PFSK-1 (cell line): Measurements from ENCODE around the gene SCART1.

Experiments
- FOXP2 ChIP-seq: optimal IDR thresholded peaks from 2 replicates; pipeline ENCODE3; 2011; ENCODE audit warnings: borderline replicate concordance, control low read depth, inconsistent platforms; ENCODE audit not compliant: insufficient read depth; ENCODE audit errors: extremely low read length, extremely low read depth
- POLR2AphosphoS5 ChIP-seq: IDR thresholded peaks from 2 replicates; pipeline ENCODE4 v1.6.1; 2012; ENCODE audit warnings: low read depth, mild to moderate bottlenecking, control low read depth, low read length, moderate library complexity
- SIN3A ChIP-seq: IDR thresholded peaks from 2 replicates; pipeline ENCODE4 v1.6.1; 2012; ENCODE audit warnings: mild to moderate bottlenecking, low read length, moderate library complexity, borderline replicate concordance; ENCODE audit not compliant: insufficient read depth
- TAF1 ChIP-seq: IDR thresholded peaks from 2 replicates; pipeline ENCODE4 v1.6.1; 2012; ENCODE audit warnings: low read length, control low read depth, borderline replicate concordance; ENCODE audit not compliant: insufficient read depth
- TF ChIP-seq, protein P1 (sequence below), 2 experiments: IDR thresholded peaks; 2 replicates each; pipeline versions ENCODE4 v1.6.1 to v1.8.0; 2011 to 2012; ENCODE audit warnings: low read depth in 2 of 2, low read length in 2 of 2, control low read depth in 1 of 2, inconsistent platforms in 1 of 2, mild to moderate bottlenecking in 1 of 2, moderate library complexity in 1 of 2; ENCODE audit not compliant: insufficient read depth in 1 of 2

SCART1 gene

DNA sequence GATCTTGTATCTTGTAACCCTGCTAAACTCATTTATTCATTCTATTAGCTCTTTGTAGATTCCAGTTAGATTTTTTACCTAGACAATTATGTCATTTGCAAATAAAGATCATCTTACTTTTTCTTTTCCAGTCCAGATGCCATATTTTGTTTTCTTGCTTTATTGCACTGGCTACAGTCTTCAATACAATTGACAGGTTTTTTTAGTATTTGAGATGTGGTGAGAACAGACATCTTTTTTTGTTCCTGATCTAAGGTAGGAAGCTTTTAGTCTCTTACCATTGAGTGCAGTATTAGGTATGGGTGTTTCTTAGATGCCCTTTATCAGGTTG is 41.4 kb upstream of the SCART1 start:
- TF ChIP-seq, protein P1, sequence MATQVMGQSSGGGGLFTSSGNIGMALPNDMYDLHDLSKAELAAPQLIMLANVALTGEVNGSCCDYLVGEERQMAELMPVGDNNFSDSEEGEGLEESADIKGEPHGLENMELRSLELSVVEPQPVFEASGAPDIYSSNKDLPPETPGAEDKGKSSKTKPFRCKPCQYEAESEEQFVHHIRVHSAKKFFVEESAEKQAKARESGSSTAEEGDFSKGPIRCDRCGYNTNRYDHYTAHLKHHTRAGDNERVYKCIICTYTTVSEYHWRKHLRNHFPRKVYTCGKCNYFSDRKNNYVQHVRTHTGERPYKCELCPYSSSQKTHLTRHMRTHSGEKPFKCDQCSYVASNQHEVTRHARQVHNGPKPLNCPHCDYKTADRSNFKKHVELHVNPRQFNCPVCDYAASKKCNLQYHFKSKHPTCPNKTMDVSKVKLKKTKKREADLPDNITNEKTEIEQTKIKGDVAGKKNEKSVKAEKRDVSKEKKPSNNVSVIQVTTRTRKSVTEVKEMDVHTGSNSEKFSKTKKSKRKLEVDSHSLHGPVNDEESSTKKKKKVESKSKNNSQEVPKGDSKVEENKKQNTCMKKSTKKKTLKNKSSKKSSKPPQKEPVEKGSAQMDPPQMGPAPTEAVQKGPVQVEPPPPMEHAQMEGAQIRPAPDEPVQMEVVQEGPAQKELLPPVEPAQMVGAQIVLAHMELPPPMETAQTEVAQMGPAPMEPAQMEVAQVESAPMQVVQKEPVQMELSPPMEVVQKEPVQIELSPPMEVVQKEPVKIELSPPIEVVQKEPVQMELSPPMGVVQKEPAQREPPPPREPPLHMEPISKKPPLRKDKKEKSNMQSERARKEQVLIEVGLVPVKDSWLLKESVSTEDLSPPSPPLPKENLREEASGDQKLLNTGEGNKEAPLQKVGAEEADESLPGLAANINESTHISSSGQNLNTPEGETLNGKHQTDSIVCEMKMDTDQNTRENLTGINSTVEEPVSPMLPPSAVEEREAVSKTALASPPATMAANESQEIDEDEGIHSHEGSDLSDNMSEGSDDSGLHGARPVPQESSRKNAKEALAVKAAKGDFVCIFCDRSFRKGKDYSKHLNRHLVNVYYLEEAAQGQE (IDR thresholded peaks at IDR 0.05; ENCODE audit: insufficient read depth in 1 of 2, low read depth in 2 of 2, low read length in 2 of 2), result no peak
- TF ChIP-seq SIN3A (no peak), FOXP2 (no peak), POLR2AphosphoS5 (no peak), TAF1 (no peak)

DNA sequence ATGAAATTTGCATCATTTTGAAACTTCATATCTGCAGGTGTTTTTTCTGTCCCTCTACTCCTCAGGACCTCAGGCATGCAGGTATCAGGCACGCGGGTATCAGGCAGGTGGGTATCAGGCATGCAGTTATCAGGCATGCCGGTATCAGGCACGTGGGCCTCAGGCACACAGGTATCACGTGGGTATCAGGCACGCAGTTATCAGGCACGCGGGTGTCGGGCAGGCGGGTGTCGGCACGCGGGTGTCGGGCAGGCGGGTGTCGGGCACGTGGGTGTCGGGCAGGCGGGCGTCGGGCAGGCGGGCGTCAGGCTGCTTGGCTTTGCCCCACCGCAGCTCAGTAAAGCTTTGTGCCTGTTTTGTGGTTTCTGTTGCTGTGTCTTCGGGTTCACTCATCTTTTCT is 38.0 kb upstream of the SCART1 start:
- TF ChIP-seq FOXP2 (no peak), SIN3A (no peak)

DNA sequence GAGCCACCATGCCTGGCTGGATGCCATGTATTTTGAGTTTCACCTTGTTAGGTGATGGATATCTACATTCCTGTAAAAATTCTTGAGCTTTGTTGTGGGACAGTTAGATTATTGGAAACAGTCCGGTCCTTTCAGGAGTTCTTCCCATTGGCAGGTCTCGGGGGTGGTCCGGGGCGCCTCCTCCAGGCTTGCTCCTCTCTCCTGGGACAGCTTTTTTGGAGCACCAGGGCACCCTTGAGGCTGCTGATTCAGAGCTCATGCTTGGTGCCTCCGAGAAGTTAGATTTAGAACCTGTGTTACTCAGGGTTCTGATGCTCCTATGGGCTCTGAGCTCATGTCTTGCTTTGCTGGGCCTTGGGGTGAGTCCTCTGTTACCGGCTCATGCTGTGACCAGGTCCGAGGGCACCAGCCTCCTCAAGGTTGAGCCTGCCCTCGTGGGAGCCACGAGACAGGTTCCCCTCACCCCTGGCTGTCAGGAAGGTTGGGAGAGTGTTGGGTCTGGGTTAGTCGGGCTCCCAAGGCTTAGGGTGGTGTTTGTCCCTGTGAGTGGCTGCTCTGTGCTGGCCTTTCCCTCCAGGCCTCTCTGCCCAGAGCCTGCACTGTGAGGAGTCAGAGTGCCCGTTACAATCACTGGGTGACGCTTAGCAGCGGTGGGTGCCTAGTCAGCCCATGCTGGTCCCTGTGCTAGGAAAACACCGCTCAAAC is 35.3 kb upstream of the SCART1 start:
- no peak for TF ChIP-seq TAF1
- TF ChIP-seq SIN3A, result no peak

DNA sequence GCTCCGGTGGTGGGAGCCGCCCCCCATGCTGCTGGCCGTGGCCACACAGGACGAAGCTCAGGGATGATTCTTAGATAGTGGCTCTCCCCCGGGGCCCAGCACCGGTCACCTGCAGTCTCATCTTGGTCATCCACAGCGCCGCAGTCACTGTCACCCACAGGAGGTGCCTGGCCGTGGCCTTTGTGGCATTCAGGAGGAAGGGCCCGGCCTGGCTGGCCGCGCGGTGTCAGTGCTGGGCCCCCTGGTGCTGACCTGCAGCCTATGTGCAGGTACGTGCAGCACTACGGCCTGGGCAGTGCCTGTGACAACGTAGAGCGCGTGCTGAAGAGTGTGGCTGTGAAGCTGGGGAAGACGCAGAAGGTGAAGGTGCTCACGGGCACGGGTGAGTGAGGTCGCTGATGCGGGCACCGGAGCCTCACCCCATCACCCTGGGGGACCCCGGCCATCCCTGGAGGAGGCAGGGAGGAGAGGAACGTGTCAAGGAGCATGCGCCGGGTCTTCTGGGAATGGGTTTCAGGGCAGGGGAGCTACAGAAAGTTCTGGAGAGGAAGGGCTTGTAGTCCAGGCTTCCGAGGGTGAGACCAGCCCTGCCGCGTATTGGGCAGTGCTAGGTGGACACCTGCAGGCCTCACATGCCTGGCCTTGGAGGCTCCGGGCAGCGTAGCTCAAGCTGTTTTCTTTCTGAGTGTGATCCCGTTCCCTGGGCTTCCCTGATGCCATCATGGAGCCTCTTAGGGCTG is 34.4 kb upstream of the SCART1 start:
- TF ChIP-seq SIN3A (no peak), FOXP2 (no peak), POLR2AphosphoS5 (no peak), TAF1 (no peak)
- TF ChIP-seq, protein P1 (IDR thresholded peaks at IDR 0.05; ENCODE audit: insufficient read depth in 1 of 2, low read depth in 2 of 2, low read length in 2 of 2), result no peak

DNA sequence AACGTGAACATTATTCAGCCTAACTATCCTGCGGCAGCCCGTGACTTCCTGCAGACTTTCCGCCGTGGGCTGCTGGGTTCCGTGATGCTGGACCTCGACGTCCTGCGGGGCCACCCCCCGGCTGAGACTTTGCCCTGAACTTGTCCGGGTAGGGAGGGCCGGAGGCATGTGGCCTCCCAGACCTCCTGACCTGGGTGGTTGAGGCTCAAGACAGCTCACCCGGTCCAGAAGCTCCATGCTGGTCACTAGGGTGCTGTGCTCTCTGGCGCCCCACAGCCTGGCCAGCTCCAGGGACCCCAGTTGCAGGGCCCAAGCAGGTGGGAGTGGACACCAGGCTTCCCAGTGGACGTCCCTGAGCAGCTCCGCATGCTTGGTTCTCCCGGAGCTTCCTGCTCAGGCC is 33.7 kb upstream of the SCART1 start:
- TF ChIP-seq POLR2AphosphoS5, result no peak
- TF ChIP-seq TAF1, result no peak

DNA sequence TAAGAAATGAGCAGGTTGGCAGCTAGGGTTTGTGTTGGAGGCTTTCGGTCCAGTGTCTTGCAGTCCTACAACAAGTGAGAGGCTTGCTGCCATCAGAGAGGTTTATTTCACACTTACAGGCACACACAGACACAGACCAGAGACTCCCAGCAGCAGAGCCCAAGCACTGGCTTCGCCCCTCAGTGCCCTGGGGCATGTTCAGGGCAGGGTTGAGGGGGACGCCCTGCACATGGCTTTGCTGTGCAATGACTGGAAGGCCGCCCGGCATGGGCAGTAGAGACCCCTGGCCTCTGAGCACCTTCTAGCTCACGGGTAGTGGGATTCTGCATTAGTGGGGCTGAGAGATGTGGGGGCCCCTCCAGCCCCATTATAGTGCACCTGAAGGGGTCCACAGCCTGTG is 33.2 kb upstream of the SCART1 start:
- TF ChIP-seq, protein P1 (IDR thresholded peaks at IDR 0.05; ENCODE audit: insufficient read depth in 1 of 2, low read depth in 2 of 2, low read length in 2 of 2), result no peak
- TF ChIP-seq SIN3A, result no peak
- no peak for TF ChIP-seq FOXP2
- no peak for TF ChIP-seq TAF1
- no peak for TF ChIP-seq POLR2AphosphoS5
